PC-3 (cell line): Measurements from ENCODE around the gene DLK1. TPM values are rescaled to one million over a fixed set of nuclear protein-coding genes. Genes with fewer than 3 reads are reported as not detected.
A peak's percentile ranks its signal among the peaks of the same experiment; 100 is the strongest.

Experiments used
- ATAC-seq: fragments of 200-7000 bp; cut with Tn5 transposase; 2 replicates; pipeline ENCODE4 v1.9.1; 2020; ENCODE audit warnings: mild to moderate bottlenecking, moderate library complexity
- BruUV-seq: library from RNA; stranded (reverse); fragments of 400-500 nt; replicated peaks from 2 replicates; lab custom pipeline; 2021; lab: Mats Ljungman, UMichigan
- CTCF ChIA-PET: fragments of 300-600 bp; sonication (Branson Sonifier 250); formaldehyde crosslinking; loops from one replicate; lab custom pipeline; 2022; ENCODE audit warnings: antibody characterized with exemption; lab: Charles Lee
- POLR2A ChIA-PET: fragments of 300-600 bp; sonication (Branson Sonifier 250); formaldehyde crosslinking; loops from one replicate; lab custom pipeline; 2022; ENCODE audit warnings: antibody characterized with exemption; ENCODE audit not compliant: unreplicated experiment; lab: Charles Lee
- DNase-seq: peaks from one replicate; pipeline ENCODE4 v3.0.0-alpha.2; 2015
- H2AFZ ChIP-seq: fragments of 300-600 bp; sonication (generic); 2 replicates; pipeline ENCODE4 v1.6.0; 2016; ENCODE audit warnings: antibody characterized with exemption, low read length
- H3F3A ChIP-seq: fragments of 300-600 bp; sonication (generic); one replicate; pipeline ENCODE4 v1.6.0; 2017; ENCODE audit warnings: antibody characterized with exemption, low read length, control low read depth, mild to moderate bottlenecking; ENCODE audit not compliant: unreplicated experiment
- H3K27ac ChIP-seq: fragments of 300-600 bp; sonication (generic); 2 replicates; pipeline ENCODE4 v1.5.1; 2016; ENCODE audit warnings: mild to moderate bottlenecking, low read length
- H3K27me3 ChIP-seq: fragments of 300-600 bp; sonication (generic); 2 replicates; pipeline ENCODE4 v1.6.1; 2016; ENCODE audit warnings: low read length, mixed read lengths
- H3K36me3 ChIP-seq: fragments of 300-600 bp; sonication (generic); 2 replicates; pipeline ENCODE4 v1.6.1; 2016; ENCODE audit warnings: low read depth, mixed run types, low read length, mixed read lengths
- H3K4me1 ChIP-seq: fragments of 300-600 bp; sonication (generic); 2 replicates; pipeline ENCODE4 v1.5.1; 2016; ENCODE audit warnings: low read length; ENCODE audit not compliant: insufficient read depth
- H3K4me2 ChIP-seq: fragments of 300-600 bp; sonication (generic); 2 replicates; pipeline ENCODE4 v1.6.0; 2016; ENCODE audit warnings: low read length
- H3K4me3 ChIP-seq: fragments of 300-600 bp; sonication (generic); 2 replicates; pipeline ENCODE4 v1.5.1; 2016; ENCODE audit warnings: mild to moderate bottlenecking, low read length, mixed read lengths
- H3K79me2 ChIP-seq: fragments of 300-600 bp; sonication (generic); 2 replicates; pipeline ENCODE4 v1.6.1; 2017; ENCODE audit warnings: low read length, mixed read lengths
- H3K9ac ChIP-seq: fragments of 300-600 bp; sonication (generic); 2 replicates; pipeline ENCODE4 v1.6.0; 2016; ENCODE audit warnings: mild to moderate bottlenecking, low read length
- H3K9me2 ChIP-seq: fragments of 300-600 bp; sonication (generic); replicated peaks from 2 replicates; pipeline ENCODE4 v1.6.1; 2016; ENCODE audit warnings: mixed run types, low read length, mixed read lengths
- H3K9me3 ChIP-seq: fragments of 300-600 bp; sonication (generic); 2 replicates; pipeline ENCODE4 v1.6.1; 2016; ENCODE audit warnings: low read length, mixed read lengths
- H4K20me1 ChIP-seq: fragments of 300-600 bp; sonication (generic); 2 replicates; pipeline ENCODE4 v1.6.1; 2016; ENCODE audit warnings: low read length, mixed read lengths
- EZH2 ChIP-seq: fragments of 300-600 bp; sonication (generic); IDR thresholded peaks from one replicate; pipeline ENCODE4 v1.6.1; 2017; ENCODE audit warnings: antibody characterized with exemption, mild to moderate bottlenecking, low read length; ENCODE audit not compliant: unreplicated experiment
- EZH2phosphoT487 ChIP-seq: fragments of 300-600 bp; sonication (generic); IDR thresholded peaks from 2 replicates; pipeline ENCODE4 v1.6.1; 2018; ENCODE audit warnings: mild to moderate bottlenecking, antibody characterized with exemption, low read length, borderline replicate concordance
- intact Hi-C: fragments of 100-400 bp; cut with micrococcal nuclease; formaldehyde crosslinking; loops from 2 replicates; pipeline ENCODE4 v1.9.0; 2023
- total RNA-seq: library from RNA; depleted of rRNA; stranded (reverse); fragments of >200 nt; gene quantifications from 2 replicates; pipeline ENCODE4 v1.2.3, GENCODE V29; 2014
- TF ChIP-seq, protein P1 (sequence below): fragments of 300-600 bp; sonication (generic); conservative IDR thresholded peaks from 2 replicates; pipeline ENCODE4 v1.5.1; 2017; ENCODE audit warnings: antibody characterized with exemption, low read depth, mild to moderate bottlenecking, low read length

DLK1 gene
- total RNA-seq, 1 experiment from 2014 or later = not detected

DNA sequence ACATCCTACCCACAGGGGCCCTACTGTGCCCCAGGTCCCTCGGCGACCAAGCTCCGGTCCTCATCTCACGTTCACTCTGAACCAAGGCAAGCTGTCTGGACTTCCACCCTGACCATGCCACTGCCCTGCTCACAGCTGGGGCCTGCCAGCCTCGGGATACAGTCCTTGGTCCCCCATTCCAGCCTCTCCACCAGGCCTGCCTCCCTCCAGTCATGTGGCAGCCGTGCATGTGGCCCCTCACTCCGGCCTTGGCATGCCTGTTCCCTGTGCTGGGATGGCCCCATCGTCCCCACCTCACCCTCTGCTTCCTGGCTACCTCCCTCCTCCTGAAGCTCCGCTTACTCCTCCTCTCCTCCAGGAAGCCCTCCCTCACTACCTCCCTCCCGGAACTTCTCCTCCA is 38.6 kb upstream of the DLK1 start:
- Histone ChIP-seq H3K4me2 (peak overlapping the region; percentile 75), H3K27me3 (no peaks in the 10 kb centered on the region), H3K4me3 (no peak overlapping the region), H3K9me2 (no peaks in the 10 kb centered on the region), H3K79me2 (0 out of 2 replicates have a peak, but pooled peaks cover 8% of the 10 kb centered on the region), H3K9ac (no peak overlapping the region), H3K36me3 (no peaks in the 10 kb centered on the region), H2AFZ (no peak overlapping the region), H3K4me1 (peaks cover 30% of the 10 kb centered on the region), H3F3A (peaks cover 12% of the 10 kb centered on the region), H4K20me1 (no peaks in the 10 kb centered on the region), H3K9me3 (no peaks in the 10 kb centered on the region), H3K27ac (no peak overlapping the region)
- ChIA-PET POLR2A (no interaction called here), CTCF (no interaction called here)
- ATAC-seq (no peak), DNase-seq (no peak)
- intact Hi-C loops = no loop called here
- BruUV-seq = no TSS peak
- TF ChIP-seq EZH2 (no peak), EZH2phosphoT487 (no peak)
- TF ChIP-seq, protein P1, sequence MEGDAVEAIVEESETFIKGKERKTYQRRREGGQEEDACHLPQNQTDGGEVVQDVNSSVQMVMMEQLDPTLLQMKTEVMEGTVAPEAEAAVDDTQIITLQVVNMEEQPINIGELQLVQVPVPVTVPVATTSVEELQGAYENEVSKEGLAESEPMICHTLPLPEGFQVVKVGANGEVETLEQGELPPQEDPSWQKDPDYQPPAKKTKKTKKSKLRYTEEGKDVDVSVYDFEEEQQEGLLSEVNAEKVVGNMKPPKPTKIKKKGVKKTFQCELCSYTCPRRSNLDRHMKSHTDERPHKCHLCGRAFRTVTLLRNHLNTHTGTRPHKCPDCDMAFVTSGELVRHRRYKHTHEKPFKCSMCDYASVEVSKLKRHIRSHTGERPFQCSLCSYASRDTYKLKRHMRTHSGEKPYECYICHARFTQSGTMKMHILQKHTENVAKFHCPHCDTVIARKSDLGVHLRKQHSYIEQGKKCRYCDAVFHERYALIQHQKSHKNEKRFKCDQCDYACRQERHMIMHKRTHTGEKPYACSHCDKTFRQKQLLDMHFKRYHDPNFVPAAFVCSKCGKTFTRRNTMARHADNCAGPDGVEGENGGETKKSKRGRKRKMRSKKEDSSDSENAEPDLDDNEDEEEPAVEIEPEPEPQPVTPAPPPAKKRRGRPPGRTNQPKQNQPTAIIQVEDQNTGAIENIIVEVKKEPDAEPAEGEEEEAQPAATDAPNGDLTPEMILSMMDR = no peak

- Histone ChIP-seq H3K9ac (no peak overlapping the region), H3K9me3 (no peaks in the 10 kb centered on the region), H3K27me3 (no peaks in the 10 kb centered on the region), H3K79me2 (0 out of 2 replicates have a peak, but pooled peaks cover 8% of the 10 kb centered on the region), H2AFZ (peak overlapping the region; percentile 36), H3K4me1 (peaks cover 36% of the 10 kb centered on the region), H3K4me2 (peak overlapping the region; percentile 75), H3K9me2 (no peaks in the 10 kb centered on the region), H3F3A (peaks cover 12% of the 10 kb centered on the region), H4K20me1 (no peaks in the 10 kb centered on the region), H3K36me3 (no peaks in the 10 kb centered on the region), H3K27ac (no peak overlapping the region), H3K4me3 (peak overlapping the region; percentile 45)
- BruUV-seq = no TSS peak
- ATAC-seq (peak; percentile 36), DNase-seq (peak; percentile 78)
- intact Hi-C loops = no loop called here
- ChIA-PET POLR2A (no interaction called here), CTCF (no interaction called here)
- TF ChIP-seq EZH2phosphoT487 (no peak), EZH2 (no peak)
- TF ChIP-seq, protein P1 = no peak
Observed at GRCh38 chr14:100688598-100689461, 37.9 kb upstream of the DLK1 start.

DNA sequence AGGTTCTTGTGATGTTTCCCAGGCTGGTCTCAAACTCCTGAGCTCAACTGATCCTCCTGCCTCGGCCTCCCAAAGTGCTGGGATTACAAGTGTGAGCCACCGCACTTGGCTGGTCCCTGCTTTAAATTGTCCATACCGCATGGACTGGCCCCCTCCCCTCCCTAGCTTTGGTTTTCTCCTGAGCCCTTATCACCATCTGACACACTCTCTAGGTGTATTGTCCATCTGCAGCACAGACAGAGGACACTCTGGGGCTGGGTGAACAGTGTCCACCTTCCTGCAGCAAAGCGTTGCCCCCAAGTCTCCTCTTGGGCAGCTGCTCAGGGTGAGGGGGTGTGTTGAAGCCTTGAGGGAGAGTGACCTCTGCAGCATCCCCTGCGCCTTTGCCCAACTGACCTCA is 36.0 kb upstream of the DLK1 start:
- POLR2A ChIA-PET = no interaction called here
- ATAC-seq (no peak), DNase-seq (no peak)
- Histone ChIP-seq H3K4me2 (no peak overlapping the region), H3K36me3 (no peaks in the 10 kb centered on the region), H3F3A (peaks cover 12% of the 10 kb centered on the region), H2AFZ (no peak overlapping the region), H3K27ac (no peak overlapping the region), H3K79me2 (0 out of 2 replicates have a peak, but pooled peaks cover 8% of the 10 kb centered on the region), H3K9me2 (no peaks in the 10 kb centered on the region), H3K9ac (no peak overlapping the region), H4K20me1 (no peaks in the 10 kb centered on the region), H3K4me3 (no peak overlapping the region), H3K27me3 (no peaks in the 10 kb centered on the region), H3K4me1 (peaks cover 37% of the 10 kb centered on the region), H3K9me3 (no peaks in the 10 kb centered on the region)
- TF ChIP-seq EZH2 (no peak), EZH2phosphoT487 (no peak)
- TF ChIP-seq, protein P1 = no peak
- CTCF ChIA-PET = no interaction called here
- no TSS peak for BruUV-seq
- intact Hi-C loops = no loop called here
